Gastroesophageal sphincter (tissue), 3 donors: ENCODE data around the gene PARD3.

Source experiments
- CTCF ChIP-seq, 4 experiments: fragments of 200-600 bp in 2 of 4; fragments of 450-650 bp in 2 of 4; sonication (generic) in 1 of 4; IDR thresholded peaks; one replicate each; pipeline ENCODE4 v1.5.1; 2017 to 2019; ENCODE audit warnings: antibody characterized with exemption in 4 of 4, mild to moderate bottlenecking in 2 of 4, moderate library complexity in 2 of 4
- POLR2A ChIP-seq, 2 donors: fragments of 450-650 bp; IDR thresholded peaks; one replicate each; pipeline ENCODE4 v1.6.1; 2017; ENCODE audit warnings: antibody characterized with exemption in 2 of 2, mild to moderate bottlenecking in 2 of 2, moderate library complexity in 1 of 2

GRCh38 chr10:34337917-34338316 is 477.2 kb downstream of the PARD3 start:
- TF ChIP-seq CTCF (IDR thresholded peaks at IDR 0.05): no peak
- TF ChIP-seq POLR2A (IDR thresholded peaks at IDR 0.05): no peak
